Uterus (tissue), 4 donors: ENCODE results near the gene SLC2A9. TPM values are rescaled to one million over a fixed set of nuclear protein-coding genes. Genes with fewer than 3 reads are reported as not detected.

Experiments used
- DNase-seq, 2 donors: peaks; one replicate each; pipeline ENCODE4 v3.0.0-alpha.2; 2019 to 2020
- H3K27ac ChIP-seq, 2 donors: fragments of 200-600 bp; sonication (generic); 1 replicate in 1 of 2; 2 replicates in 1 of 2; pipeline ENCODE4 v1.5.1; 2016 to 2018
- H3K27me3 ChIP-seq, 2 donors: fragments of 200-600 bp; sonication (generic); one replicate each; pipeline ENCODE4 v1.5.1; 2018 to 2019; ENCODE audit warnings: control low read depth in 1 of 2
- H3K36me3 ChIP-seq, 2 donors: fragments of 200-600 bp; sonication (generic); one replicate each; pipeline ENCODE4 v1.5.1; 2019; ENCODE audit warnings: control low read depth in 1 of 2
- H3K4me1 ChIP-seq, 2 donors: fragments of 200-600 bp; sonication (generic); one replicate each; pipeline ENCODE4 v1.5.1; 2018 to 2019; ENCODE audit warnings: control low read depth in 1 of 2
- H3K4me3 ChIP-seq, 2 donors: fragments of 200-600 bp; sonication (generic); 1 replicate in 1 of 2; 2 replicates in 1 of 2; pipeline ENCODE4 v1.5.1; 2018 to 2019; ENCODE audit warnings: mild to moderate bottlenecking in 1 of 2
- H3K9me3 ChIP-seq, 2 donors: fragments of 200-600 bp; sonication (generic); one replicate each; pipeline ENCODE4 v1.5.1; 2019; ENCODE audit warnings: control low read depth in 1 of 2
- POLR2A ChIP-seq, 2 donors: fragments of 450-650 bp; IDR thresholded peaks; one replicate each; pipeline ENCODE4 v1.6.1; 2016; ENCODE audit warnings: antibody characterized with exemption in 2 of 2, mild to moderate bottlenecking in 1 of 2, moderate library complexity in 1 of 2
- intact Hi-C: fragments of 100-400 bp; cut with DNase I; formaldehyde crosslinking; loops from one replicate; pipeline ENCODE4 v1.15.1; 2023; ENCODE audit warnings: low total_unique reads
- total RNA-seq, 4 donors: library from RNA; depleted of rRNA in 3 of 4; stranded (reverse); fragments of >200 nt in 3 of 4; gene quantifications; one replicate each; pipeline versions ENCODE4 v1.1.0 to v1.2.4, GENCODE V29; 2014 to 2023
- TF ChIP-seq, protein P1 (sequence below), 4 experiments: fragments of 200-600 bp in 2 of 4; fragments of 450-650 bp in 2 of 4; sonication (generic) in 2 of 4; IDR thresholded peaks; one replicate each; pipeline ENCODE4 v1.5.1; 2016 to 2019; ENCODE audit warnings: antibody characterized with exemption in 4 of 4, mild to moderate bottlenecking in 2 of 4, moderate library complexity in 1 of 4
- donor health status: DM: yes; HTN: yes; CAD: no.

Gene SLC2A9
- total RNA-seq, 4 donors from 2014 or later: 0.51 to 9.3 (median 7.1) TPM

DNA sequence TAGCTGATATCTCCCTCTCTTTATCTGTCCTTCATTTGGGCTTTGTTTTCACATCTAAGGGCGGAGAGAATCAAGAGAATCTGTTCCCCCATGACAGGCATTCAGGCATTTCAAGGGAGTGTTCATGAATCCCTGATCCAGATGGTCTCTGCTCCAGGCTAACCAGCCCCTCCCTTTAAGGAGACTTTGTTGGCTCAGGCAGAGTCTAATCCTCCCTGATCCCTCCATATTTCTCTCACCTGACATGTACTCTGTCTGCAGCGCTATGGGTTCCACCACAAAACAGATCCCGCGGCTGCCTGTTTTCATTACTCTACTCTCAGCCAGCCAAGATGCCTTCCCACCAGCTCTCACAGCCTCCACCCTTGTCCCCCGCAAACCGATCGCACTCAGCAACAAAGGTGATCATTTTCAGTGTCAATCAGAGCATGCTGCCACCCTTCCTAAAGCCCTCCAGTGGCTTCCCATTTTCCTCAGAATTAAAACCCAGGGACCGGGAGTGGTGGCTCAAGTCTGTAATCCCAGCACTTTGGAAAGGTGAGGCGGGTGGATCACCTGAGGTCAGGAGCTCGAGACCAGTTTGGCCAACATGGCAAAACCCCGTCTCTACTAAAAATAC is 30.3 kb upstream of the SLC2A9 start:
- Histone ChIP-seq H3K36me3 (no peaks in the 10 kb centered on the region), H3K4me3 (no peak overlapping the region), H3K4me1 (no peaks in the 10 kb centered on the region), H3K27ac (no peak overlapping the region), H3K9me3 (no peaks in the 10 kb centered on the region), H3K27me3 (no peaks in the 10 kb centered on the region)
- TF ChIP-seq, protein P1, sequence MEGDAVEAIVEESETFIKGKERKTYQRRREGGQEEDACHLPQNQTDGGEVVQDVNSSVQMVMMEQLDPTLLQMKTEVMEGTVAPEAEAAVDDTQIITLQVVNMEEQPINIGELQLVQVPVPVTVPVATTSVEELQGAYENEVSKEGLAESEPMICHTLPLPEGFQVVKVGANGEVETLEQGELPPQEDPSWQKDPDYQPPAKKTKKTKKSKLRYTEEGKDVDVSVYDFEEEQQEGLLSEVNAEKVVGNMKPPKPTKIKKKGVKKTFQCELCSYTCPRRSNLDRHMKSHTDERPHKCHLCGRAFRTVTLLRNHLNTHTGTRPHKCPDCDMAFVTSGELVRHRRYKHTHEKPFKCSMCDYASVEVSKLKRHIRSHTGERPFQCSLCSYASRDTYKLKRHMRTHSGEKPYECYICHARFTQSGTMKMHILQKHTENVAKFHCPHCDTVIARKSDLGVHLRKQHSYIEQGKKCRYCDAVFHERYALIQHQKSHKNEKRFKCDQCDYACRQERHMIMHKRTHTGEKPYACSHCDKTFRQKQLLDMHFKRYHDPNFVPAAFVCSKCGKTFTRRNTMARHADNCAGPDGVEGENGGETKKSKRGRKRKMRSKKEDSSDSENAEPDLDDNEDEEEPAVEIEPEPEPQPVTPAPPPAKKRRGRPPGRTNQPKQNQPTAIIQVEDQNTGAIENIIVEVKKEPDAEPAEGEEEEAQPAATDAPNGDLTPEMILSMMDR (IDR thresholded peaks at IDR 0.05): no peak
- TF ChIP-seq POLR2A (IDR thresholded peaks at IDR 0.05): no peak
- no peak for DNase-seq
- intact Hi-C loops: no loop called here

DNA sequence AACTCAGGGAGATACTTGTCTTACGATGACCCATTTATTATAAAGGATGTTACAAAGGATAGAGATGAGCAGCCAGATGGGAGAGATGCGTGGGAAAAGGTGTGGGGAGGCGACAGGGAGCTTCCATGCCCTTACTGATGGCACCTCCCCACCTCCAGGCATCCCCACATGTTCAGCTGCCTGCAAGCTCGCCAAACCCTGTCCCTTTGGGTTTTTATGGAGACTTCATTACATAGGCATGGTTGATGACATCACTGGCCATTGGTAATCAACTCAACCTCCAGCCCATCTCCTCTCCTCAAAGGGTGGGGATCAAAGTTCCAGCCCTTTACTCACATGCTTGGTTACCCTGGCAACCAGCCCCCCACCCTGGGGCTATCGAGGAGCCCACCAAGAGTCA is 29.4 kb upstream of the SLC2A9 start:
- H3K27ac ChIP-seq: no peak overlapping the region
- H3K4me3 ChIP-seq: no peak overlapping the region
- H3K4me1 ChIP-seq: no peaks in the 10 kb centered on the region
- no peak for DNase-seq
- intact Hi-C loops: no loop called here
- H3K36me3 ChIP-seq: no peaks in the 10 kb centered on the region
- H3K9me3 ChIP-seq: no peaks in the 10 kb centered on the region
- no peaks in the 10 kb centered on the region for H3K27me3 ChIP-seq
- TF ChIP-seq POLR2A (IDR thresholded peaks at IDR 0.05): no peak
- TF ChIP-seq, protein P1 (IDR thresholded peaks at IDR 0.05): no peak

DNA sequence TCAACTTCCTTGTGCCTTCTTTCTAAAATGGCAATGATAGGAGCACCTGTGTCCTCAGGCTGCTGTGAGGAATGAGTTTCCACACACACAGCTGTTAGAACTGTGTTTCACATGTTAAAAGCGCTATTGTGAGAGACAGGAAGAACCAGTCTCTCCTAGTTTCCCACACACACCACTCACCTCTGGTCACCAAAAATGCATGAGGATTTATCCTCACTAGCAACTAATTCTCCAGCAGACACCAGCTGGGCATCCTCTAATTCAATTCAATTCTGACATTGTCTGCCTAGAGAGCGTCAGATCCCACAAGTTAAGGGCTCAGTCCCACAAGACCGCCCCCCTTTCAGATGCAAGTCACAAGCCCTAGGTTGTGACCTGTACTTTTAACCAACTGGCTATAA is 29.0 kb upstream of the SLC2A9 start:
- H3K36me3 ChIP-seq: no peaks in the 10 kb centered on the region
- no peaks in the 10 kb centered on the region for H3K27me3 ChIP-seq
- H3K9me3 ChIP-seq: no peaks in the 10 kb centered on the region
- no peak overlapping the region for H3K27ac ChIP-seq
- H3K4me3 ChIP-seq: no peak overlapping the region
- DNase-seq: no peak
- TF ChIP-seq, protein P1 (IDR thresholded peaks at IDR 0.05): no peak
- no peak for TF ChIP-seq POLR2A (IDR thresholded peaks at IDR 0.05)
- no peaks in the 10 kb centered on the region for H3K4me1 ChIP-seq
- intact Hi-C loops: no loop called here

DNA sequence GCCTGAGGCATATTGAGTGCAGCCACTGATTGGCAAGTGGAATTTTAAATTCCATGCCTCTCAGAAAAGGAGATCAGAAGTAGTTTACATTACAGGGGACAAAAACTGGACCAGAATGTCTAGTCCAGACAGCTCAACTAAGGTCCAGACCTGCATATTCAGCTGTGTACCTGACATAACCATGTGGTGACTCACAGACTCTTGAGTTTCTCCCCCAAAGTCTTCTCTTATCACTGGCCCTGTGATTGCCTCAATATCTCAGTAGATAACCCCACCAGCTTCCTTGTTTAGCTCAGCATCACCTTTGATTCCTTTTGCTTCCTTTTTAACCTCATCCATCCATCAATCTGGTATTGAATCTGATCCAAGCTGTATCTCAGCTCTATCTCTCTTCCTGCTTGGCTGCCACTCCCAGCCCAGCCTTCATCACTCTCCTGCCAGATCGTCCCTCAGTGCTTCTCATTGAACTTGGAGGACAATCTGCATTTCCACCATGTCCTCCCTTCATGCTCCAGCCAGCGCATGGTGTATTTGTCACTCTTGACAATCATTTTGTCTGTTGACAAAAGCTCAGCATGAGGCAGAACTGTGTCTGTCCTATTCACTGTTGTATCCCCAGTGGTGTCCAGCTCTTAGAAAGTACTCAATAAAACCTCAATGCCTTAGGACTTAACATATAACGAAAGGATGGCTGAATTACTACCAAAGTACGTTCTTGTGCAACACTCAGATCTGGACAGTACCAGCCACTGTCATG is 27.8 kb upstream of the SLC2A9 start:
- no peak overlapping the region for H3K4me3 ChIP-seq
- no peaks in the 10 kb centered on the region for H3K4me1 ChIP-seq
- no peaks in the 10 kb centered on the region for H3K36me3 ChIP-seq
- H3K27me3 ChIP-seq: no peaks in the 10 kb centered on the region
- no peak for DNase-seq
- no peaks in the 10 kb centered on the region for H3K9me3 ChIP-seq
- intact Hi-C loops: no loop called here
- TF ChIP-seq, protein P1 (IDR thresholded peaks at IDR 0.05): no peak
- TF ChIP-seq POLR2A (IDR thresholded peaks at IDR 0.05): no peak
- H3K27ac ChIP-seq: no peak overlapping the region

DNA sequence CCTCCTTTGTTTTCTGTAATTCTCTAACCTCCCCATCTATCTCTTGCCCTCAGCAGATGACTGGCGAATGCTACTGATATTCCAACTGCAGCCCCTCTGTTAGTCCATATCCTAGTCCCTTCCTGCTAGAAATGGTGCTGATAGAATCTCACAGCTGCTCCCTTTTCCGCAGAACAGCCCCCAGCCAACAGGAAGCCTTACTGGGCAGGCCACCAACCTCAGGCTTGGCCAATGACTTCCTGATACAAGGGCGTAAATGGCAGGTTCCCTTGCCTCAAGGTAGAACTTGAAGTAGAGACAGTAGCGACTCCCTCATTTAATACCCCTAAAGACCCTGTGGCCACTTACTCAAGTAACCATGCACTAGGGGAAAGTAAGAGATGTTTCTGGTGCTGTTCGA is 26.7 kb upstream of the SLC2A9 start:
- Histone ChIP-seq H3K4me3 (no peak overlapping the region), H3K9me3 (no peaks in the 10 kb centered on the region), H3K36me3 (no peaks in the 10 kb centered on the region), H3K27me3 (no peaks in the 10 kb centered on the region), H3K27ac (no peak overlapping the region), H3K4me1 (no peaks in the 10 kb centered on the region)
- intact Hi-C loops: no loop called here
- TF ChIP-seq POLR2A (IDR thresholded peaks at IDR 0.05): no peak
- TF ChIP-seq, protein P1 (IDR thresholded peaks at IDR 0.05): no peak
- no peak for DNase-seq
